ENCODE data around the gene GABRB3.

The GABRB3 gene

GRCh38 chr15:26676115-26676514 lies 96.8 kb downstream of the GABRB3 start:
- DNase-seq (ENCODE audit: low read depth in 2 of 2) = no peak

GRCh38 chr15:26674467-26674866 lies 98.4 kb downstream of the GABRB3 start:
- DNase-seq (ENCODE audit: low read depth in 2 of 2) = no peak

- no peak for DNase-seq (ENCODE audit: low read depth in 2 of 2)
Observed at GRCh38 chr15:26673445-26673844, 99.4 kb downstream of the GABRB3 start.

- DNase-seq (ENCODE audit: low read depth in 2 of 2) = no peak
Observed at GRCh38 chr15:26670116-26670515, 102.8 kb downstream of the GABRB3 start.

GRCh38 chr15:26667222-26667988 lies 105.5 kb downstream of the GABRB3 start:
- no peak for DNase-seq (ENCODE audit: low read depth in 2 of 2)

GRCh38 chr15:26665957-26666791 lies 106.7 kb downstream of the GABRB3 start:
- DNase-seq (ENCODE audit: low read depth in 2 of 2) = no peak

- no peak for DNase-seq (ENCODE audit: low read depth in 2 of 2)
Observed at GRCh38 chr15:26662283-26662682, 110.6 kb downstream of the GABRB3 start.

- no peak for DNase-seq (ENCODE audit: low read depth in 2 of 2)
Observed at GRCh38 chr15:26661748-26662147, 111.1 kb downstream of the GABRB3 start.

- DNase-seq (ENCODE audit: low read depth in 2 of 2) = no peak
Observed at GRCh38 chr15:26661107-26661506, 111.8 kb downstream of the GABRB3 start.

GRCh38 chr15:26660241-26660640 lies 112.6 kb downstream of the GABRB3 start:
- no peak for DNase-seq (ENCODE audit: low read depth in 2 of 2)

GRCh38 chr15:26658290-26658689 lies 114.6 kb downstream of the GABRB3 start:
- no peak for DNase-seq (ENCODE audit: low read depth in 2 of 2)

- DNase-seq (ENCODE audit: low read depth in 2 of 2) = no peak
Observed at GRCh38 chr15:26656080-26656479, 116.8 kb downstream of the GABRB3 start.

- no peak for DNase-seq (ENCODE audit: low read depth in 2 of 2)
Observed at GRCh38 chr15:26651909-26652308, 121.0 kb downstream of the GABRB3 start.

- DNase-seq (ENCODE audit: low read depth in 2 of 2) = no peak
Observed at GRCh38 chr15:26648676-26649075, 124.2 kb downstream of the GABRB3 start.

GRCh38 chr15:26644948-26645347 lies 127.9 kb downstream of the GABRB3 start:
- DNase-seq (ENCODE audit: low read depth in 2 of 2) = no peak

- no peak for DNase-seq (ENCODE audit: low read depth in 2 of 2)
Observed at GRCh38 chr15:26641144-26641543, 131.7 kb downstream of the GABRB3 start.

GRCh38 chr15:26640601-26641000 lies 132.3 kb downstream of the GABRB3 start:
- no peak for DNase-seq (ENCODE audit: low read depth in 2 of 2)

GRCh38 chr15:26639966-26640365 lies 132.9 kb downstream of the GABRB3 start:
- no peak for DNase-seq (ENCODE audit: low read depth in 2 of 2)

- DNase-seq (ENCODE audit: low read depth in 2 of 2) = no peak
Observed at GRCh38 chr15:26635614-26636013, 137.3 kb downstream of the GABRB3 start.

GRCh38 chr15:26635105-26635504 lies 137.8 kb downstream of the GABRB3 start:
- DNase-seq (ENCODE audit: low read depth in 2 of 2) = no peak

GRCh38 chr15:26634319-26634718 lies 138.5 kb downstream of the GABRB3 start:
- no peak for DNase-seq (ENCODE audit: low read depth in 2 of 2)

GRCh38 chr15:26632500-26632899 lies 140.4 kb downstream of the GABRB3 start:
- no peak for DNase-seq (ENCODE audit: low read depth in 2 of 2)

- no peak for DNase-seq (ENCODE audit: low read depth in 2 of 2)
Observed at GRCh38 chr15:26631894-26632293, 141.0 kb downstream of the GABRB3 start.

Data from stimulated activated CD8-positive, alpha-beta memory T cell treated with anti-CD3 and anti-CD28 coated beads, Interleukin-2, amount 100 ng/mL, for 48 hours (primary cell).